IPS-18c (cell line): Measurements from ENCODE around the gene SH3PXD2A.
"Not testable (repeated sequence)": the region's sequence is repeated elsewhere in the genome, so short reads cannot be mapped to it uniquely, and the experiment has no call there.

Source experiments
- H3K4me3 ChIP-seq: 2 replicates; pipeline ENCODE4 v1.7.0; 2013; ENCODE audit warnings: low read depth, mild to moderate bottlenecking, low read length, moderate library complexity; ENCODE audit not compliant: insufficient read depth
- H3K9me3 ChIP-seq: one replicate; pipeline ENCODE4 v1.6.1; 2013; ENCODE audit warnings: mild to moderate bottlenecking, low read length, moderate library complexity; ENCODE audit not compliant: control insufficient read depth, insufficient read depth

The SH3PXD2A gene

DNA sequence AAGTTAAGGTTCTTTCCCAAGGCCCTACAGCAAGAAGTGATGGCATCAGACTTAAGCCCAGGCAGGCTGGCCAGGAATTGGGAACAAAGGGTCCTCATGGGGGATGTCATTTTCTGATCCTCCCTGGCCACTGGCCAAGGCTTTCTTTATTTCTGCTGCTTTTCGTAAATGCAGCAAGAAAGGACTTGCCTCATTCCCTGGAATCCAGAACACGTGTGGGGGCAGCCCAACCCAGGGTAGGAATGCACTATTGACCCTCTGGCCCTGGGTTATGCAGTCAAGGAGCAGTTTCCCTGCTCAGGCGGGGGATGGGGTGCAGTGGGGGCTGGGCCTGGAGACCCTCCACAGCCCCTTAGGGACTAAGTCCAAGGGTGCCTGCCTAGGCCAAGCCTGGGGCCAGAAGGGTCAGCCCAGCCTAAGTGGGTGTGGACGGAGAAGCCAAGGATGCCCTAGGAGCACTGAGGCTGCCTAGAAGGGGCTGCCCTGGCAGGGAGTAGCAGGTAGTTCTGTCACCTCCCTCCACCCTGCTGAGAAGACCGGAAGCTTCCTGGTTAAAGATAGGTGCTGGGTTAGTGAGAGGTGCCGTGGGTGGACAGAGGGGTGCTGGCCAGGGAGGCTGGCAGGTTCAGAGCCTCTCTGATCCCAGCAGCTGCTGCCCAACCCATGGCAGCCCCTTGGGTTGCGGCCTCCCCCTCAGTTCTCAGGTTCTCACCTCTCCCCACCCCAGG, 179.2 kb downstream of the SH3PXD2A start:
- H3K4me3 ChIP-seq: no peak overlapping the region; the same call in 1 of the 2 replicates
- H3K9me3 ChIP-seq: peaks cover 2% of the 10 kb centered on the region

DNA sequence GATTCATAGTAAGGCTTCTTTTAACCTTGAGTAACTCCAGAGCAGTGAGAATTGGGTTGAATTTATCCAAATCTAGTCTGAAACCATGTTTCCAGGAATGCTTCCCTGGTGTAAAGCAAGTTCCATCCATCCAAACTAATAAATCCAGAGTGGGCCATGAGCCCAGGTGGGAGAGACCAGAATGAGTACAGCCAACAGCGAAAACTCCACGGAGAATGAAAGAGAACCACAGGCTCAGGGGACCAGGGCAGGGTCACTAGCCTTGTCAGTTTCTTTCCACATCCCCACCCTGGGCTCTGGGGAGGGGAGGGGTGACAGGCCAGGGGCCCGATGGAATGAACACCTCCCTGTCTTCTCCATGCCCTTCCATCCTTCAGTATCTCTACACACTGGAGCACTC, 181.8 kb downstream of the SH3PXD2A start:
- peaks cover 2% of the 10 kb centered on the region for H3K9me3 ChIP-seq
- H3K4me3 ChIP-seq: no peak overlapping the region

DNA sequence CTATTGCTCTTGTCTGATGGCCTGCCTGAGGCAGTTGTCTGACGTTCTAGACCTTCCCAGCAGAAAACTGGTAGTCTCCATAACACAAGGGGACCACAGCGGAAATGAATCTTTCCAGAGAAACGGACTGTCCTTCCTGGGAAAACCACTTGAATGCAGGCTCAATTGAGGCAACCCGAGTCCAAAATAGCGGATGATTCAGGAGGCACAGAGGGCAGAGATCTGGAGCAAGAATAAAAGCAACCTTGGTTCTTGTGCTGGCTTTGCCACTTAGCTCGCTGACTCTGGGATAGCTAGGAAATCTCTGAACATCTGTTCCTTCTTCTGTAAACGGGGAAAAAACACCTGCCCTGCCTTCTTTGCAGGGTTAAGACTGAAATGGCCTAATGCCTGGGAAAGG, 183.0 kb downstream of the SH3PXD2A start:
- peaks cover 2% of the 10 kb centered on the region for H3K9me3 ChIP-seq
- no peak overlapping the region for H3K4me3 ChIP-seq

DNA sequence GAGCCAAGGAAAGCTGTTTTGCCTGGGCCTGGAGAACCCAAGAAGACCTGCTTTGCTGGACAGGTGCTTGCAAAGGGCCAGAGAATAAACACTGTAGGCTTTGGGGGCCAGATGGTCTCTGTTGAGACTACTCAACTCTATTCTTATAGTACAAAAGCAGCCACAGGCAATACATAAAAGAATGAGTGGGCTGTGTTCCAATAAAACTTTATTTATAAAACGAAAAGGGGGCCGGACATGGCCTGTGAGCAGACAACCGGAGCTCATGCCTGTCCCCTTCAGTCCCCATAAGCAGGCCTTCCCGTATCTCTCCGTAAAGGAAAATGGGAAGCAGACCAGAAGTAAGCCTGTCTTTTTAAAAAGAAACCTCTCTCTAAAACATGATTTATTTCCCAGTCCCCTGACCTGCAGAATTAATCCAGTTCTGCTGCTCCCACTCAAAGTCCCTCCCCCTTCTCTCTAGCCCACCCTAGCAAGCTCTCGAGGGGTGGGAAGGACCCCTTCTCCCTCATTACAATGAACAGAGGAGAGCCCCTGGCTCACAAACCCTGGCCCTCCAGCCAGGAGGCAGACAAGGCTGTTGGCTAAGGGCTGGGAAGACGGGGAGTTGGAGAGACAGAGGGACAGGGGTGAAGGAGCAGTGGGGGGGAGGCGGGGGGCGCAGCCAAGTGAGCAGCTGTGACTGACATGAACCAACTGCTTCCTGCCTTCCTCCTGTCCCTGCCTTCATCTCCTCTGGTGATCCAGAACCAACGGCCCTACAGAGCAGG, 184.1 kb downstream of the SH3PXD2A start:
- Histone ChIP-seq H3K9me3 (peaks cover 2% of the 10 kb centered on the region), H3K4me3 (no peak overlapping the region)

DNA sequence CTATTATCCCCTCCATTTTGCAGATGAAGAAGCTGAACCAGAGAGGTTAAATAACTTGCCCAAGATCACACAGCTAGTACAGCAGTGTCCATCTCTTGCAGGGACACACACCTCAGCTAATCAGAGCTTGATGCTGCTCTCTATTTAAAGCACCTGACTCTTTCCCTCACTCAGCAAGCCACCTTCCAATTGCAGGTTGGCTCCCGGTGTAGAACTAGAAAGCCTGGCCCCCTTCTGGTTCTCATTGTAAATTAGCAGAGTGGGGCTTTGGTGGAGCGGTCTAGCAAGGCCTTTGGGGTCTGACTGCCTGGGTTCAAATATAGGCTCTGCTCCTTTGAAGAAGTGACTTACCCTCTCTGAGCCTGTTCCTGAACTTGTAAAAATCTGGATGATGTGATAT, 185.4 kb downstream of the SH3PXD2A start:
- Histone ChIP-seq H3K4me3 (no peak overlapping the region), H3K9me3 (peaks cover 2% of the 10 kb centered on the region)

DNA sequence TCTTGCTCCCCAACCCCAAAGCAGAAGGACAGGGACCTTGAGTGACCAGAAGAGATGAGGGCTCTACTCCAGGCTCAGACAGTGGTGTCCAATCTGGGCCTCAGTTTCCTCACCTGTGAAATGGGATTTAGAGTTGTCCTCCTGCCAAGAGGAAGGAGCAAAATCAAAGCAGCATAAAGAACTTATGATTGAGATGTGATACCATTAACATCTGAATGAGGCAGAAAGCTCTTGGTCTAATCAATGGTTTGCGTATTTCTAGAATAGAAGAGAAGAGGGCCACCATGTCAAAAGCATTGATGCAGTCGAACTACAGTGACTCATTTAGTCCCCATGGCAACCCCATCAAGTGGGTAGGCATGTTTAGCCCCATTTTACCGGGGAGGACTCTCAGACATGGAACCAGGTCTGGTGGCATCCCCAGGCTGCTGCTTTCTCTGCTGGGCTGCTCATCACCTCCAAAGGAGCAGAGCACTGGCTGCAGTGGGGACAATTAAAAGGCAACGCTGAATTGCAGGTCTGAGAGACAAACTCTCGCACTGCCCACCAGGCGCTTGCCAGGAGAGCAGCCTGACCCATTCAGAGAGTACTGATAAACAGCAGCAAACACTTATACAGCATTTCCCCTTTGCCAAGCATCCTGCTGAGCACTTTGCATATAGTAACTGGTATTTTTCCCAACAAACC, 186.0 kb downstream of the SH3PXD2A start:
- H3K9me3 ChIP-seq: peaks cover 2% of the 10 kb centered on the region
- H3K4me3 ChIP-seq: no peak overlapping the region

DNA sequence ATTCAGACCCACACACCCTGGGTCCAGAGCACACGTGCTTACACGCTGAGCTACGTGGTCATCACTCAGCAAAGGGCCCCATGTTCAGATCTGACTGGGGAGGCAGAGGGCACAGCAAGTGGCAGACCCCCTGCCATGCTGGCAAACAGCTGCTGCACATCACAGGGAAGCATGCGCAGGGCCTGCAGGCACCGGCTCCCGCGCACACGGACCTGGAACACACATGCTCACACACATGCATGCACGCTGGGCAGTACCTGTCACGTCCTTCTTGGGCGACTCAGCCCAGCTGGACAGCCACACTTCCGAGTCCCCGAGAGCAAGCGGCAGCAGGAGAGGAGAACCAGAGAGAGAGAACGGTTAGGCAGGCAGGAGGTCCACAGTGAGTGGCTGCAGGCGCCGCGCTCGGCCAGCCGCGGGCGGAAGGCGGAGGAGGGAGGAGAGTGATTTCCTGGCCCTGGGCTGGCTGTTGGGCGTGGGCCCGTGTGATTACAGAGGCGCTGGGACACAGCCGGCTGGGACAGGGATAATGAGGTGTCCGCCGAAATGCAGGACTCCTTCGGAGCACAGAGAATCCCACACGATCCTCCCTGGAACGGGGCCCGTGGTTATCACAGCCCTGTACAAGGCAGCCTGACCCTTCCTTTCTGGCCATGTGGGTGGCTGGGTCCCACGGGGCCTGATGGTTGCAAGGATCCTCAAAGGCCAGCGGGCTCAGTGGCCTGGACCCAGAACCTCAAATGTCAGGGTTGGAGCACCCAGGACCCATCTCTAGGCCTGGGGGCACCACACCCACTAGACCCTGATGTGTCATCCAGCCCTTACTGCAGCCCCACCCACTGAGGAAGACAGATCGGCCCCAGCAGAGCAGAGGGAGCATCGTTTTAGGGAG, 186.8 kb downstream of the SH3PXD2A start:
- no peak overlapping the region for H3K4me3 ChIP-seq

DNA sequence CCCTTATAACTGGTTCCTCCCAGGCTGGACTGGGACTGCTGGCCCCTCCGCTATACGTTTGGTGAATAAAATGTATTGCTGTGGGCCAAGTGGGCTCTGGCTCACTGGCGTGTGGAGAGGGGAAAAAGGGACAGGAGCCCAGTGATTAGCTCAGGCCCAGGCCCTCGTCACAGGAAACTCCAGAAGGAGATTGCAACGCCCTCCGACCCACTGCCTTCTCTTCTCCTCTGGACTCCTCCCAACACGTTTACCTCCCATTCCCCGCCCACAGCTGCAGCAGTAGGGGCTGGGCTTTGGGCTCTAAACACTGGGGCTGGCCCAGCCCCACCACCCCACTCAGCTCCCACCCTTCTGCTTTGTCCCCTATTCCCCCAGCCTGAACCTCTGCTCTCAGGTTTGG, 188.0 kb downstream of the SH3PXD2A start:
- Histone ChIP-seq H3K4me3 (no peak overlapping the region; the same call in 1 of the 2 replicates), H3K9me3 (peaks cover 2% of the 10 kb centered on the region)

More for the DNA sequence above, 186.8 kb downstream of the SH3PXD2A start:
- peaks cover 2% of the 10 kb centered on the region for H3K9me3 ChIP-seq

DNA sequence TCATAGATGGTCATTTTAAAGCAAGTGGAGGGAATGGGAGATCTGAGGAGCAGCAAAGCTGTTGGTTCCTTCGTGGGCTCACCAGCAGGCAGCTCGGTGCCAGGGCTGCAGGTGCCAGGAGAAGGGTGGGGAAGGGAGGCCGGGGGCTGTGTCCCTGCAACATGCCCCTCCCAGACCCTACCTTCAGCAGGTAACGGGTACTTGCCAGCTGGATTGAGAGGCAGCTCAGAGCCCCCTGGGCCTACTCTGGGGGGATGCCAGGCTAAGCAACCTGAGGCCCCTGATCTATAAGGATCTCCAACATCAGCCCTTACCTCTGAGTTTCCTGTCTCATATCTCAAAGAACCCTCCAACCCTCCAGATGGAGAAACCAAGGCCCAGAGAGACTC, 188.6 kb downstream of the SH3PXD2A start:
- Histone ChIP-seq H3K4me3 (no peak overlapping the region), H3K9me3 (peaks cover 1% of the 10 kb centered on the region)

DNA sequence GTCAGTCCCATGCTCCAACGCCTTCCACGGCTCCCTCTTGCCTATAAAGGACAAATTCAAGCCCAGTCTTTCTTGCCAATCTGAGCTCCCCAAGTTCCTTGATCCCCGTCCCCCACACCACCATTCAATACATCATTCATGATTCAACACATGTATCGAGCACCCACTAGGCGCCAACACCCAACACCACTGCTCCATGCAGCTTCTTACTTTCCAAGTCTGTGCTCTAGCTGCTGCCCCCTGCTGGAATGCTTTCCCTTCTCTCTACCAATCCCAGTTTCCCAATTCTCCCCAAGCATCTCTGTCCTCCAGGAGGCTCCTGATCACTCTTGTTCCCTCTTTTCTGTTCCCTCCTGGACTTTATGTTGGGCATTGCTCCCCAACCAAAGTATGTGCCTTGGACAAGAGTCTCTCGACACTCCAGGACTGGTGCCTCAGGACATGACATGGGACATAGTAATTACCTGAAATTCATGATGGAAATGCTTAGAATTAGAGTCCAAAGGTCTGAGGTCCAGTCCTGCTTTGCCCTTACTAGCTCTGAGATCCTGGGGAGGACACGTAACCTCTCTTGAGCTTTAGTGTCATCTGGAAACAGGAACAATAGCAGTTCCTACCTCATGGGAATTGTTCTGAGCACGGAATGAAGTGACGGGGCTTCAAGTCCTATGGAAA, 189.2 kb downstream of the SH3PXD2A start:
- Histone ChIP-seq H3K4me3 (no peak overlapping the region), H3K9me3 (no peaks in the 10 kb centered on the region)

DNA sequence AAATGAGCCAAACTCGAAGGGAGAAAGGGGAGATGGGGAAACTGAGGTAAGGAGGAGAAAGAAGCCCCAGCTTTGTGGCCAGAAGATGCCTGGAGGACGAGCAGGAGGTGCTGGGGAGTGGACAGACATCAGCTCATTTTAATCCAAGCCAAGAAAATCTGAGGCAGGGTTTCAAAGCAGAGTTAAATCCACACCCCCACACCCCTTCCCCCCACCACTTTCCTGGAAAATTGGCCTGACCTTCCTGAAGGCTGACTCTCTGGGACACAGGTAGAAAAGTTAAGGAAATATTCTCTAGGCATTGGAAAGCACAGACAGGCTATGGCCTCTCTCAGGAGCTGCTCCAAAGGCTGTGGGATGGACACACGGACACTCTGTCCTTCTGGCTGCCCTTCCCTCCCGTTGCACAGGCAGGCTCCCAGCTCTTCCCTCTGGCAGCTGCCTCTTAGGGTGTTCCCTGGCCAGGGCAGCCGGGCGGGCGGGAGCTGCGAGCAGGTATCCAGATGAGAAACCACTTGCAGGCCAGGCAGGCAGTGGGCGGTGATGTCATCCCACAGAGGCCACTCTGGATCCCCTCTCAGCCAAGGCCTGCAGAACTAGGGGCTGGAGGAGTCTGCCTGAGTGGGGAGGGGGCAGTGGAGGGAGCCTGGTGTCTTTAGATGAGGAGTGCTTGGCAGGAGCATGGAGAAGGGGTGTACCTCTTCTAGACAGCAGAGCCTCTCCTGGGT, 190.1 kb downstream of the SH3PXD2A start:
- no peak overlapping the region for H3K4me3 ChIP-seq

DNA sequence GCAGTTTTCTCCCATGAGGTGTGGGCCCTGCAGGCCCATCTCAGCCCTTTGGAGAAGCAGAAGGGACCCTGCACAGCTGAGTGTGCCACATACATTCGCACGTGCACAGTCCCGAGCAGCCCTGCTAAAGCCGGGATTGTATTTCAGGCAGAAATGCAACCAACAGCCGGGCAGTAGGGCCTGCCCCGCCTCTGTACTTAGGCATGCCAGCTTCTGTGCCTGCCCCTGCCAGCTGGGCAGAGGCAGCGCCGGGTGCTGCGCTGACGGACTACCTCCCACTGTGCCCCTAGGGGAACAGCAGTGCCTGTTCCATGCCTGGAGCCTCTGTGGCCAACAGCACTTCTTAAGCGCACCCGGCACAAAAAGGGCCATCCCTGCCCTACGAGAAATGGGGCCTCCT, 191.6 kb downstream of the SH3PXD2A start:
- Histone ChIP-seq H3K9me3 (no peaks in the 10 kb centered on the region), H3K4me3 (no peak overlapping the region)

More for the DNA sequence above, 190.1 kb downstream of the SH3PXD2A start:
- no peaks in the 10 kb centered on the region for H3K9me3 ChIP-seq

DNA sequence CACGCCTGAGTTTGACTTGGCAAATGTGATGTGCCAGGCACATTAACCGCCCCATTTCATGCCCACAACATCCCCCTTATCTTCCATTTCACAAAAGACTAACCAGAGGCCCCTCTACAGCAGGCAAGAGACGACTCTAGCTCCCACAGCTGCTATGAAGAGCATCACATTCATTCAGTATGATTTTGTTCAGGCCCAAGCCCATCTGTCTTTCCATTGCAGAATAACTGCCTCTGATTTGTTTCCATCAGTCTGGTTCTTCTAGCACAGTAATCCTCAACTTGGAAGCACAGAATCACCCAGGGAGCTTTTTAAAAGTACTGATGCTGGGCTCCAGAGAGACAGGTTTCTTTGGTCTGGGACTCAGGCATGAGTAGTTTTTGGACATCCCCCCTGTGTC, 192.1 kb downstream of the SH3PXD2A start:
- no peaks in the 10 kb centered on the region for H3K9me3 ChIP-seq
- H3K4me3 ChIP-seq: no peak overlapping the region

DNA sequence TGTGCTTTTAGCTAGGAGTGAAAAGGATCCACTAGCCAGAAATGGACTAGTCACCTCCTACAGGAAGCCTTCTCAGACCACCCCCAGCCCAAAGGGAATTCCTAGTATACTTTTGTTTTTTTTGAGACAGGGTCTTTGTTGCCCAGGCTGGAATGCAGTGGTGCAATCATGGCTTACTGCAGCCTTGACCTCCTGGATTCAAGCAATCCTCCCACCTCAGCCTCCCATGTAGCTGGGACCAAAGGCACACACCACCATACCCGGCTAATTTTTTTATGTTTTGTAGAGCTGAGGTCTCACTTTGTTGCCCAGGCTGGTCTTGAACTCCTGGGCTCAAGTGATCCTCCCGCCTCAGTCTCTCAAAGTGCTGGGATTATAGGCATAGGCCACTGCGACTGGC, 192.7 kb downstream of the SH3PXD2A start:
- not testable (repeated sequence) for H3K4me3 ChIP-seq, H3K9me3 ChIP-seq

DNA sequence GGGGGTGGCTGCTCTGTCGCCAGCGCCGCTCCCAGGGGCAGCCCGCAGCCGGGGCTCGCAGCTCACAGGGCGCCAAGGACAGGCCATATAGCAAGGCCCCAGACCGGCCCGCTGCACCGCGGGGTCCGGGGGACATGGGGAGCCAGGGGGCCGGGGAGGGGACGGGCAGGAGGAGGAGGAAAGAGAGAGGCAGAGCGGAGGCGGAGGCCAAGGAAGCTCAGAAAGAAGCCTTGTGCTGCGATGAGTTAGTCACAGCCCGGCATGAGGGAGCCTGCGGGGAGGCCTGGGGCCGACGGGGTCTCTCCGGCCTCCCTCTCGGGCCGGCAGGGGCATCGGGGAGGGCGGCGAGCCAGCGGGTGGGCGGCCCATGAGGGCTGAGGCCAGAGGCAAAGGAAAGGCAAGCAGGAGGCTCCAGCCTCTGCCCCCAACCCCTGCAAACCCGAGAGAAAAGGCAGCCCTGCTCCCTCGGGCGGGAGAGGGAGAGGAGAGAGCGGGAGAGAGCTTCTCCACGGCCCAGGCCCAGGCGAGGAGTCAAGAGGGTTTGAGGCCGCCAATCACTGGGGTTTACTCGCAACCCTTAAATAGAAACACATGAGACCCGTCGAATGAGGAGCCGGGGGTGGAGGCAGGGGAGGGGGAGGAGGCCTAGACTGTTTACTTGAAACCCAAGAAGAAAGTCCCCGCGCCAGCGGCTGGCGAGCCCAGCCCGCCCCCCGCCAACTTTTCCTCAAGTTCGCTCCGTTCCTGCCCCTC, 194.0 kb downstream of the SH3PXD2A start:
- Histone ChIP-seq H3K9me3 (no peaks in the 10 kb centered on the region), H3K4me3 (peak overlapping the region; percentile 20; the same call in 1 of the 2 replicates)
